LNCAP (cell line): ENCODE measurements around the gene TMOD1.

Source experiments
- TF ChIP-seq, protein P1 (sequence below): fragments of 450-650 bp; IDR thresholded peaks from 2 replicates; pipeline ENCODE4 v1.5.1; 2017; ENCODE audit warnings: mild to moderate bottlenecking

Gene TMOD1

DNA sequence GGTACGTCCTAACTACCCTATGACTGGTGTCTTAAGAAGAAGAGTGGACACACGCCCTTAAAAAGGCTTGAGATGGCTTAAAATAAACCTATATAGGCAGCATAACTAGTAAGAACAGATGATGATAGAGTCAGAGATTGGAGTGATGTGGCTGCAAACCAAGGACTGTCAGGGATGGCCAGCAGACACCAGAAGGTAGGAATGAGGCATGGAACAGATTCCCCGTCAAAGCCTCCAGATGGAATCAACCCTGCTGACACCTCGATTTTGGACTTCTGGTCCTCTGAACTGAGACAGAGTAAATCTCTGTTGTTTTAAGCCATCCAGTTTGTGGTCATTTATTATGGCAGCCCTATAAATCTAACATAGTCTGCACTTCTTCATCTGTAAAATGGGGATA is 7.4 kb downstream of the TMOD1 start:
- TF ChIP-seq, protein P1, sequence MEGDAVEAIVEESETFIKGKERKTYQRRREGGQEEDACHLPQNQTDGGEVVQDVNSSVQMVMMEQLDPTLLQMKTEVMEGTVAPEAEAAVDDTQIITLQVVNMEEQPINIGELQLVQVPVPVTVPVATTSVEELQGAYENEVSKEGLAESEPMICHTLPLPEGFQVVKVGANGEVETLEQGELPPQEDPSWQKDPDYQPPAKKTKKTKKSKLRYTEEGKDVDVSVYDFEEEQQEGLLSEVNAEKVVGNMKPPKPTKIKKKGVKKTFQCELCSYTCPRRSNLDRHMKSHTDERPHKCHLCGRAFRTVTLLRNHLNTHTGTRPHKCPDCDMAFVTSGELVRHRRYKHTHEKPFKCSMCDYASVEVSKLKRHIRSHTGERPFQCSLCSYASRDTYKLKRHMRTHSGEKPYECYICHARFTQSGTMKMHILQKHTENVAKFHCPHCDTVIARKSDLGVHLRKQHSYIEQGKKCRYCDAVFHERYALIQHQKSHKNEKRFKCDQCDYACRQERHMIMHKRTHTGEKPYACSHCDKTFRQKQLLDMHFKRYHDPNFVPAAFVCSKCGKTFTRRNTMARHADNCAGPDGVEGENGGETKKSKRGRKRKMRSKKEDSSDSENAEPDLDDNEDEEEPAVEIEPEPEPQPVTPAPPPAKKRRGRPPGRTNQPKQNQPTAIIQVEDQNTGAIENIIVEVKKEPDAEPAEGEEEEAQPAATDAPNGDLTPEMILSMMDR, result no peak

DNA sequence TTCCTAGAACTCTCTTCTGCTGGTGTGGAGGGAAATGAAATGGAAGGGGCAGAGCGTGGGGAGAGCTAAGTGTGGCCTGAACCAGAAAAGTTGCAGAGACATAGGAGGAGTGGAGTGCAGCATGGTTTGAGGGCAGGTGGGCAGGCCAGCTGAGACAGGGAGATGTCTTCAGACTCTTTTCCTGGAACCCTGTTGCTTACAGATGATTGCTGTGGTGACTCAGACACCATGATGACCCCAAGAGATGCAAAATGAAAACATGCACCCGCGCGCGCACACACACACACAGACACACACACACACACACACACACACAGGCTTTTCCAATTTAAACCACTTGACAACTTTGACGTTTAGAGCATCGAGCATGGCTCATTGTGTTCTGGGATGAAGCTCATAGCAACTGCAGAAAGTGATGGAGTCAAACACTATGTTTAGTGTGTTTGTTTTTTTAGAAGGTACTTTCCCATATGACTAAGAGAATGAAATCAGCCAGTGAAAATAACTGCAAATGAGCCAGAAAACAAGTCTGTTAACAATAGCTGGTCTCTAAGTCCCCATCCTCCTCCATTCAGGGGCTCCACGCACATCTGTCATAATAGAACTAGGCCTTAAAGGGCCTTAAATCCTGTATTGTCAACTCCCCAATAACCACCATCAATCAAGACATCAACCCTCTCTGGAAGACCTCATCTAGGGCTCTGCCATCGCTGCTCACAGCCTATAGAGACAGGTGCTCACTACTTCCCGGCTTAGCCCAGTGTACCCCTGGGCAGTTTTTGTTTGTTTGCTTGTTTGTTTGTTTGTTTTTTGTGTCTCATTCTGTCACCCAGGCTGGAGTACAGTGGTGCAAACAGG is 9.6 kb downstream of the TMOD1 start:
- TF ChIP-seq, protein P1, result no peak

GRCh38 chr9:97511655-97512427 is 10.4 kb downstream of the TMOD1 start:
- TF ChIP-seq, protein P1, result no peak

DNA sequence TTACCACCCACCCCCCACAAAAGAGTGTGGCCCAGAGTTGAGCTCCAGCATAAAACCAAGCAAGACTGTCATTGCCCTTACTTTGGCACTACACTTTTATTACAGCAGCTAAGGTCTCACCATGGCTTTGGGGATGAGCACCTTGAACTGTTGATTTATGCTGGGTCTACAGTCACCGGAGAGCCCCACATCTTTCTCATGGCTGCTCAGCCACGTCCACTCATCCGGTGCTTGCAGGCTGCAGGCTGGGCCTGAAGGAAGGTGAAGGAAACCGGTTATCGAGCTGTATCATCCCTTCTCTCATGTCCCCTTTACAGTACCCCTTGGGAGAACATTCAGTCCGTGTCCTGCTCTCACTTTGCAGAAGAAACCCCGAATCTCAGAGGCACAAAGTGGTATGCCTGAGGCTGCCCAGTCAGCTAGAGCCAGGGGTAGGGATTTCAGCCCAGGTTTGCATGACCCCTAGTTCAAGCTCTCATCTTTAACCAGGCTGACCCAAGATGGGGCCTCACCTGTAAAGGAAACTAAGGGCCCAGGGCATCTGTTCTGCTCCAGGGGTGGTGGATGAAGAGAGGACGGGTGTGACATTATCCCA is 11.6 kb downstream of the TMOD1 start:
- TF ChIP-seq, protein P1, result no peak

DNA sequence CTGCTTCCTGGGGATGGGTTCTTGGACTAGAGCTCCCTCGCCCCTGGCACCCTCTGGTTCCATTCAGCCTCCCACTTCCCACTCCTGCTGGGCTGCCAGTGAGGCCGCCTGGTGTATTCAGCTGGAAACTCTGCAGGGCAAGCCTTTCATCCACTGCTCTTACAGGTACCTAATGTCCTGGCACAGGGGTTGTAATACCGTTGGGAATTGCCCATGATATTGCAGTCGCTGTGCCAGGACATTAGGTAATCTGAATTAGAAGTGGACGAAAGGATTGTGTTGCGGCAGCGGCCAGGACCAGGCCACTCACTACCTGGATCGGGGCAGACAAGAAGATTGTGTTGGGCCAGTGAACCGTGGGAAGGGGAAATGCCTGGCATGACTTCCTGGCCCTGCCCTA is 13.1 kb downstream of the TMOD1 start:
- TF ChIP-seq, protein P1, result no peak

GRCh38 chr9:97515662-97516061 is 14.2 kb downstream of the TMOD1 start:
- TF ChIP-seq, protein P1, result no peak

- TF ChIP-seq, protein P1, result no peak
These were observed 14.6 kb downstream of the TMOD1 start for GRCh38 chr9:97516111-97516510.
